T-helper 2 cell treated with Interferon-gamma antibody and Interleukin-4, amounts not matched to agents 5 μg/mL and 100 μg/mL, for 36 hours (primary cell): Measurements from ENCODE around the gene MAPKAPK5.
"Not testable (repeated sequence)": the region's sequence is repeated elsewhere in the genome, so short reads cannot be mapped to it uniquely, and the experiment has no call there.

ENCODE experiments used
- DNase-seq: peaks from one replicate; pipeline ENCODE4 v3.0.0; 2021; ENCODE audit warnings: low spot score
- H3K27ac Mint-ChIP-seq: one replicate; pipeline ENCODE4 v1.8.0; 2021; ENCODE audit warnings: mild to moderate bottlenecking, mixed read lengths
- H3K27me3 Mint-ChIP-seq: one replicate; pipeline ENCODE4 v1.8.0; 2021; ENCODE audit warnings: low read depth, mixed read lengths
- H3K36me3 Mint-ChIP-seq: one replicate; pipeline ENCODE4 v1.8.0; 2021; ENCODE audit warnings: low read depth, mixed read lengths
- H3K4me1 Mint-ChIP-seq: one replicate; pipeline ENCODE4 v1.8.0; 2021; ENCODE audit warnings: low read depth, mixed read lengths
- H3K4me3 Mint-ChIP-seq: one replicate; pipeline ENCODE4 v1.8.0; 2022; ENCODE audit warnings: mild to moderate bottlenecking, moderate library complexity, mixed read lengths
- H3K9me3 Mint-ChIP-seq: one replicate; pipeline ENCODE4 v1.8.0; 2021; ENCODE audit warnings: mixed read lengths

MAPKAPK5 gene

DNA sequence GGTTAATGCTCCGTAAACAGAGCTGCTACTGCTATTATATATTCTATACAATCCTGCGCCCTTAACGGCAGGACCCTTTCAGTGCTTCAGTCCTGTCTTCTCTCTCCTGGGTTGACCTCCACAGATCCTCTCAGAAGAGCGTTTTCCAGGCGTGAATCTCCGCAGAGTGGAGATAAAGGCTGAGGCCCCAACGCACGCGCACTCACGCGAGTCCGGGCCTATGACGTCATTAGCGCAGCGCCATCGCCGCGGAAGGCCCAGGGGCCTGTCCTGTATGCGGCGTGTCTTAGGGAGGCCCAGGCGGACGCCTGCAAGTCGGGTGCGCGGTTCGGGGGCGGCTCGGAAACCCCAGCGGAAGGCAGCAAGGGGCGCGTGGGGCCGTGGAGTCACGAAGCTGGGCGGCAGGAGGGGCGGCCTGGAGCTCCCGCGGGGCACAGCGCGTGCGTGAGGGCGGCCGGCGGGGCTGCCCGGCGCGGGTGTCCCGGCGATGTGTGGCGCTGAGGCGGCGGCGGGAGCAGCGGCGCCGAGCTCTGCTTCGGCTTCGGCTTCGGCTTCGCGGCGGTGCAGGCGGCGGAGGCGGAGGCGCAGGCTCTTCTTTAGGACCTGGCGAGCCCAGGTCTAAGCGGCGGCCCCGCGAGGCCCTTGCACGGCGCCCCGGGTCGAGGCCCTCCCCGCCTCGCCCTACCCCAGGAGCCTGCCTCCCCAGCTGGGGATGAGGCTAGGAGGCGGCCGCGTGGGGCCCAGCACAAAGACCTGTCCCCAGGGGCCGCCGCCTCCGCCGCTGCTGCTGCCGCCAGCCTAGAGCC, at the start of gene MAPKAPK5:
MAPKAPK5 (plus strand) TSS at position 479 of the 806 bp plus-strand sequence. CDS start 506 bp downstream, outside the sequence.
- H3K4me1 Mint-ChIP-seq = peaks cover 40% of the 10 kb centered on the region
- DNase-seq = peak; percentile 97
- H3K27ac Mint-ChIP-seq = peak within 1 kb of the TSS; percentile 99
- no peaks in the 10 kb centered on the region for H3K9me3 Mint-ChIP-seq
- peak within 1 kb of the TSS; percentile 95 for H3K4me3 Mint-ChIP-seq
- no peaks in the 10 kb centered on the region for H3K27me3 Mint-ChIP-seq
- H3K36me3 Mint-ChIP-seq = peaks cover 32% of the 10 kb centered on the region

- no peak overlapping the region for H3K27ac Mint-ChIP-seq
- H3K4me1 Mint-ChIP-seq = no peaks in the 10 kb centered on the region
- H3K4me3 Mint-ChIP-seq = no peak overlapping the region
- no peaks in the 10 kb centered on the region for H3K36me3 Mint-ChIP-seq
- H3K9me3 Mint-ChIP-seq = no peaks in the 10 kb centered on the region
- no peak for DNase-seq
- no peaks in the 10 kb centered on the region for H3K27me3 Mint-ChIP-seq
Observed at GRCh38 chr12:111792856-111793235, 49.2 kb upstream of the MAPKAPK5 start.

DNA sequence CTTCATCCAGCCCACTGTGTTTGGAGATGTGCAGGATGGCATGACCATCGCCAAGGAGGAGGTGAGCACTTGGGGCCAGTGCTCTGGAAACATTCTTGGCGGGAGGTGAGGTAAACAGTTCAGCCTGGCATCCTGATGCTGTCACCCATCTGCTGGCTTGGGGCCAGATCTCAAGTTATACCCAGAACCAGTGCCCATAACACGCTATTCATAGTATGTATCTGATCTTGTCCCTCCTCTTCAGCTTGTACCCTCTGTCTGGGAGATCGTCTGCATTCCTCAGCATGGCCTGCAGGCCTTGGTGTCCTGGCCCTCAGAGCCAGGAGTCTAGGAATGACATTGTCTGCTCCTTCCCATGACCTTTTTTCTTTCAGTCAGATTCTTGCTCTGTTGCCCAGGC, 43.8 kb upstream of the MAPKAPK5 start:
- no peak overlapping the region for H3K27ac Mint-ChIP-seq
- no peaks in the 10 kb centered on the region for H3K36me3 Mint-ChIP-seq
- no peak for DNase-seq
- H3K27me3 Mint-ChIP-seq = no peaks in the 10 kb centered on the region
- H3K4me3 Mint-ChIP-seq = no peak overlapping the region
- H3K4me1 Mint-ChIP-seq = no peaks in the 10 kb centered on the region
- no peaks in the 10 kb centered on the region for H3K9me3 Mint-ChIP-seq

- H3K27ac Mint-ChIP-seq = no peak overlapping the region
- H3K4me3 Mint-ChIP-seq = no peak overlapping the region
- no peaks in the 10 kb centered on the region for H3K4me1 Mint-ChIP-seq
- no peak for DNase-seq
- H3K36me3 Mint-ChIP-seq = no peaks in the 10 kb centered on the region
- H3K27me3 Mint-ChIP-seq = no peaks in the 10 kb centered on the region
- H3K9me3 Mint-ChIP-seq = no peaks in the 10 kb centered on the region
Observed at GRCh38 chr12:111799758-111800157, 42.3 kb upstream of the MAPKAPK5 start.

- H3K4me1 Mint-ChIP-seq = no peaks in the 10 kb centered on the region
- no peak for DNase-seq
- no peaks in the 10 kb centered on the region for H3K27me3 Mint-ChIP-seq
- H3K27ac Mint-ChIP-seq = no peak overlapping the region
- H3K4me3 Mint-ChIP-seq = no peak overlapping the region
- H3K36me3 Mint-ChIP-seq = no peaks in the 10 kb centered on the region
- no peaks in the 10 kb centered on the region for H3K9me3 Mint-ChIP-seq
Observed at GRCh38 chr12:111803038-111803626, 38.9 kb upstream of the MAPKAPK5 start.

GRCh38 chr12:111803851-111804250, 38.2 kb upstream of the MAPKAPK5 start:
- H3K4me3 Mint-ChIP-seq = no peak overlapping the region
- no peaks in the 10 kb centered on the region for H3K36me3 Mint-ChIP-seq
- no peak overlapping the region for H3K27ac Mint-ChIP-seq
- no peaks in the 10 kb centered on the region for H3K4me1 Mint-ChIP-seq
- H3K9me3 Mint-ChIP-seq = no peaks in the 10 kb centered on the region
- DNase-seq = no peak
- H3K27me3 Mint-ChIP-seq = no peaks in the 10 kb centered on the region

- no peak overlapping the region for H3K4me3 Mint-ChIP-seq
- no peaks in the 10 kb centered on the region for H3K36me3 Mint-ChIP-seq
- DNase-seq = no peak
- no peaks in the 10 kb centered on the region for H3K4me1 Mint-ChIP-seq
- no peak overlapping the region for H3K27ac Mint-ChIP-seq
- no peaks in the 10 kb centered on the region for H3K9me3 Mint-ChIP-seq
- no peaks in the 10 kb centered on the region for H3K27me3 Mint-ChIP-seq
Observed at GRCh38 chr12:111806304-111806703, 35.7 kb upstream of the MAPKAPK5 start.

- H3K4me3 Mint-ChIP-seq = no peak overlapping the region
- no peak overlapping the region for H3K27ac Mint-ChIP-seq
- H3K27me3 Mint-ChIP-seq = no peaks in the 10 kb centered on the region
- H3K36me3 Mint-ChIP-seq = no peaks in the 10 kb centered on the region
- no peak for DNase-seq
- no peaks in the 10 kb centered on the region for H3K9me3 Mint-ChIP-seq
- no peaks in the 10 kb centered on the region for H3K4me1 Mint-ChIP-seq
Observed at GRCh38 chr12:111807232-111807631, 34.8 kb upstream of the MAPKAPK5 start.

DNA sequence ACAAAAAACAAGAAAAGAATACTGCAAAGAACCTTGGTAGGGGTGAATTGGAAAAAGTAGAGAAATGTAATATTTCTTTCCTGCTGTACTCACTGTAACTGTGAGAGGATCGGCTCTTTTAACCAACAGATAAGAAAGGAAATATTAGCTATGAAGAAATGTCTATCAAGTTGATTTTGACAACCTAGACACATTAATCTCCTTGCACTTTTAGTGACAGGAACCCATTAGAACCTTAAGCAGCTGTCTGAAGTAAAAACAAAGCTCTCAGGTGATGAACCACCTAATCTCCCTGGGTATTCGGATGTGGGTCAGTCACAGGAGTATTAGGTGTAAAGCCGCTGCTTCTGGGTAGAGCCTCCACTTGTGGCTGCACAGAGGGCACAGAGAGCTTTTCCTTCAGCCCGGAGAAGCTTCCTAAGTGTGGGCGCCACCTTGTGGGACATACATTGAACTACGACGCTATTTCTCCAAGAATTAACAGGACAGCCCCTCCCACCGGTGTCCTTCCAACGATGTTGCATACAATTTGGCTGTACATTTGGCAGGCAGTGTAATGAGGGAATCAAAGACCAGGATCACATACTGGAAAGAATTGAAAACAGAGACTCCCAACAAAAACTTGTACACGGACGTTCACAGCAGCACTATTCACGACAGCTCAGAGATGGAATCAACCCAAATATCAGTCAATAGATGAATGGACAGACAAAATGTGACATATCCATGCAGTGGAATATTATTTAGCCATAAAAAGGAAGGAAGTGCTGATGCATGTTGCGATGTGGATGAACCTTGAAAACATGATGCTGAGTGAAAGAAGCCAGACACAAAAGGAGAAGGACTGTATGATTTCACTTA, 28.9 kb upstream of the MAPKAPK5 start:
- H3K27ac Mint-ChIP-seq = no peak overlapping the region
- peaks cover 6% of the 10 kb centered on the region for H3K4me1 Mint-ChIP-seq
- no peaks in the 10 kb centered on the region for H3K36me3 Mint-ChIP-seq
- H3K9me3 Mint-ChIP-seq = no peaks in the 10 kb centered on the region
- H3K4me3 Mint-ChIP-seq = no peak overlapping the region
- H3K27me3 Mint-ChIP-seq = peaks cover 10% of the 10 kb centered on the region
- peak; percentile 48 for DNase-seq

DNA sequence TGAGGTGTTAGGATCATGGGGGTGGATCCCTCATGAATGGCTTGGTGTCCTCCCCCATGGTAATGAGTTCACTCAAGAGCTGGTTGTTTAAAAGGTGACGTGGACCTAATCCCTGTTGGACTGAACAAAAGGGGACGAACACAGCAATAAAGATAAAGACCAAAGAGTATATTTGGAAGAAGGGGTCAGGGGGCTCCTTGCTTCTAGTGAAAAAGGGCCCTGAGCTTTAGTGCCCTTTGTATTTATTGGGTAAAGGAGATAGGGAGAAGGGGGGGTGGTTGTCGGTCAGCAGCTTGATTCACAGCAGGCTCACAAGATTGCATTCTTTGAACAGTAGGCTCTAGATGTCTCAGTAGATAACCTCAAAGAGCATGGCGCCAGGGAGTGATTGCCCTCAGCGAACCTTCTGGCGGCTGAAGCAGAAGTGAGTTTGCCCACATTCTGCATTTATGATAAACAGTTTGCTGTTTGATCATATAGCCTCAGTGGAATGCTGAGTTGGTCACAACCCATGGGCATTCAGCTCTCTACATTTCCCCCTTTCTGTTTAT, 25.9 kb upstream of the MAPKAPK5 start:
- Mint-ChIP-seq H3K4me3 (no peak overlapping the region), H3K27ac (no peak overlapping the region), H3K36me3 (no peaks in the 10 kb centered on the region), H3K9me3 (no peaks in the 10 kb centered on the region), H3K27me3 (peaks cover 18% of the 10 kb centered on the region), H3K4me1 (peaks cover 6% of the 10 kb centered on the region)
- DNase-seq = no peak

DNA sequence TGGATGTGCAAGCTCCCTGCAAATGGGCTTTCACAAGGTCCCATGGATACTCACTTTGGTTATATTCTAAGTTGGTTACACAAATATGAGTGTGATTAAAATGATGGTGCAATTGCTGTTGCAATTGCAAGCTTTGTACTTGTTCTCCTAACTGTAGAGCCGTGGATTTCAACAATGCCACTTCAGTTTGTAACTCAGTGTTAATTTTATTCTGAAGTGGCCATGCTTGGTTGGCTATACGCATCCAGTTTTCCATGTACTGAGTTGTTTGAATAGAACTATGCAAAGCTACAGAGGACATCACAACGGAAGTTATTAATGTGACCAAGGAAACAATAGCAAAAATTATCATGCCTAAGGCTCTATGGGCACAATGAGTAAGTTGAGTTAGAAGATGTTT, 25.1 kb upstream of the MAPKAPK5 start:
- H3K4me1 Mint-ChIP-seq, H3K4me3 Mint-ChIP-seq, H3K9me3 Mint-ChIP-seq, DNase-seq, H3K36me3 Mint-ChIP-seq, H3K27ac Mint-ChIP-seq: not testable (repeated sequence)
- H3K27me3 Mint-ChIP-seq = peaks cover 18% of the 10 kb centered on the region

DNA sequence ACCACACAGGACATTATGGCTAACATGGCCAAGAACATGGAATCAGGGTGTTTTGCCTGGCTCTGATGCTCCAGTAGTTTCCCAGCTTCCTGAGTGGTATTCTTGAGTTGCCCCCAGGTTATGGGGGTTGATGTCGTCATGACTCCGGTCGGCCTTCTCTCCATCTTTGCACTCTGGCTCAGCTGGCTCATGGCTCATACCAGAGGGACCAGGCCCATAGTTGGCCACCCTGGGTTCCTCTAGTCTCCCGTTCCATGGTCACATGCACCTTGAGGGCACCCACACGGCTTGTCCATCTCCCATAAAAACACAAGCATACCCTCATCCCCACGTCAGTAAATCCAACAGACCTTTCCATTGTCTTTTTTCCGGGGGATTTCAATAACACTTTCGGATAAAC, 23.7 kb upstream of the MAPKAPK5 start:
- Mint-ChIP-seq H3K27me3 (peaks cover 31% of the 10 kb centered on the region), H3K4me3 (no peak overlapping the region), H3K36me3 (no peaks in the 10 kb centered on the region), H3K9me3 (no peaks in the 10 kb centered on the region), H3K4me1 (peaks cover 2% of the 10 kb centered on the region), H3K27ac (no peak overlapping the region)
- DNase-seq = no peak

- H3K36me3 Mint-ChIP-seq = no peaks in the 10 kb centered on the region
- peaks cover 41% of the 10 kb centered on the region for H3K27me3 Mint-ChIP-seq
- H3K4me3 Mint-ChIP-seq = no peak overlapping the region
- H3K27ac Mint-ChIP-seq = no peak overlapping the region
- H3K9me3 Mint-ChIP-seq = no peaks in the 10 kb centered on the region
- no peak for DNase-seq
- no peaks in the 10 kb centered on the region for H3K4me1 Mint-ChIP-seq
Observed at GRCh38 chr12:111819191-111820158, 22.6 kb upstream of the MAPKAPK5 start.
